CD8-positive, alpha-beta memory T cell (primary cell): ENCODE measurements around the gene AASDHPPT. TPM values are rescaled to one million over a fixed set of nuclear protein-coding genes. Genes with fewer than 3 reads are reported as not detected.

Experiments
- CTCF ChIA-PET: fragments of 350-600 bp; sonication (Branson Sonifier 250); formaldehyde crosslinking; loops from one replicate; lab custom pipeline; 2021; ENCODE audit warnings: antibody characterized with exemption; lab: Charles Lee
- POLR2A ChIA-PET: fragments of 350-600 bp; sonication (Branson Sonifier 250); formaldehyde crosslinking; loops from one replicate; lab custom pipeline; 2021; ENCODE audit warnings: antibody characterized with exemption; lab: Charles Lee
- DNase-seq, 5 donors: peaks; one replicate each; pipeline versions ENCODE4 v3.0.0 to v3.0.0-alpha.2; 2020 to 2022; ENCODE audit warnings: mixed read lengths in 1 of 5
- H3K27ac ChIP-seq: one replicate; pipeline ENCODE4 v1.7.0; 2013; ENCODE audit warnings: low read depth, mild to moderate bottlenecking, low read length, moderate library complexity
- H3K27me3 ChIP-seq: 2 replicates; pipeline ENCODE4 v1.7.0; 2013; ENCODE audit warnings: low read length, mild to moderate bottlenecking; ENCODE audit not compliant: insufficient read depth, poor library complexity, severe bottlenecking
- H3K36me3 ChIP-seq: 2 replicates; pipeline ENCODE4 v1.7.0; 2013; ENCODE audit warnings: mild to moderate bottlenecking, low read length, moderate library complexity; ENCODE audit not compliant: insufficient read depth
- H3K4me1 ChIP-seq: 2 replicates; pipeline ENCODE4 v1.7.0; 2013; ENCODE audit warnings: mild to moderate bottlenecking, low read length, moderate library complexity; ENCODE audit not compliant: insufficient read depth
- H3K4me3 ChIP-seq: 2 replicates; pipeline ENCODE4 v1.7.0; 2013; ENCODE audit warnings: mild to moderate bottlenecking, low read length
- H3K9me3 ChIP-seq: 2 replicates; pipeline ENCODE4 v1.7.0; 2013; ENCODE audit warnings: mild to moderate bottlenecking, low read length
- H3K27ac Mint-ChIP-seq, 8 donors: one replicate each; pipeline ENCODE4 v1.8.0; 2020 to 2021; ENCODE audit warnings: mixed read lengths in 8 of 8, mild to moderate bottlenecking in 6 of 8, inconsistent platforms in 3 of 8, moderate library complexity in 3 of 8
- H3K27me3 Mint-ChIP-seq, 2 donors: one replicate each; pipeline ENCODE4 v1.8.0; 2020 to 2021; ENCODE audit warnings: mixed read lengths in 2 of 2, mild to moderate bottlenecking in 1 of 2, moderate library complexity in 1 of 2
- H3K36me3 Mint-ChIP-seq, 3 donors: one replicate each; pipeline ENCODE4 v1.8.0; 2020 to 2021; ENCODE audit warnings: mixed read lengths in 3 of 3, inconsistent platforms in 1 of 3, mild to moderate bottlenecking in 1 of 3
- H3K4me1 Mint-ChIP-seq, 3 donors: one replicate each; pipeline ENCODE4 v1.8.0; 2020 to 2021; ENCODE audit warnings: mixed read lengths in 3 of 3, inconsistent platforms in 1 of 3, mild to moderate bottlenecking in 1 of 3
- H3K4me3 Mint-ChIP-seq, 7 donors: one replicate each; pipeline ENCODE4 v1.8.0; 2020 to 2021; ENCODE audit warnings: mixed read lengths in 7 of 7, mild to moderate bottlenecking in 6 of 7, moderate library complexity in 4 of 7, inconsistent platforms in 2 of 7
- H3K9me3 Mint-ChIP-seq, 5 donors: one replicate each; pipeline ENCODE4 v1.8.0; 2020 to 2022; ENCODE audit warnings: mixed read lengths in 5 of 5, mild to moderate bottlenecking in 3 of 5, moderate library complexity in 2 of 5, inconsistent platforms in 1 of 5
- polyA plus RNA-seq: library from polyadenylated mRNA; unstranded; fragments of 300-500 nt; fragmentation: Illumina TruSeq; gene quantifications from one replicate; pipeline ENCODE4 v1.2.3, GENCODE V29; 2021
- total RNA-seq, 2 experiments: library from RNA; stranded (reverse); gene quantifications; one replicate each; pipeline ENCODE4 v1.2.3, GENCODE V29; 2021

Gene AASDHPPT
- total and polyA plus RNA-seq, 3 experiments from 2014 or later = 46.3 to 56.2 (median 51.8) TPM

DNA sequence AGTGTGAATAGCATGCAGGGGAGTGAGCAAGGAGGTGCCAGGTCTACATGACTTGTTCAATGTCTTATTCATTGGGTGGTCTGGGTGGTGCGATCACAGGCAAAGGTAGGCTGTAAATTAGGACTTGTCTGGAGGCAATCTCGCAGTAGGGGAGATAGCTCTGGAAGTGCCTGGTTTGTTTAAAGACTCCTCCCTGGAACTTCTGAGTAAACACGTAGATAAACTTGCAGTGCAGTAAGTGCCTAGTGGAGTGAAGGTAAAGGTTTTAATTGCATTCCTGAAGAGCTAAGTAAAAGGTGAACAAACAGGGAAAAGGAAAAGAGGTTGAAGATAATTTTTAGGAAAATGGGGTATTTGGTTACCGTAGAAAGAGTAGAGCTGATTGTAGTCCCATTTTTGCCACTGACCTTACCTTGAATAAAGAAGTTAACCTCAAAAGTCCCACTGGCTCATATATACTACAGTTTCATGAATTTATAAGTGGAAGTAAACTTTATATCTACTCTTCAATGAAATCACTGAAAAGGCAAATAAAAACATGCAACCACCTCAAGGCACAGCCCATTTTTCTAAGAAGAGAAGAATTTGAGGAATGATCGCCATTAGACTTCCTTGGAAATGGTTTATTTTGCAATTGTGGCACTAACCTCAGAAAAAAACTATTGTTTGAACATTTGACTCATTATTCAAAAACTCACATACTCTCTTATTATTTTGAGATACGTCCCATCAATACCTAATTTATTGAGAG is 44.3 kb downstream of the AASDHPPT start:
- Histone ChIP-seq H3K9me3 (no peaks in the 10 kb centered on the region), H3K36me3 (no peaks in the 10 kb centered on the region), H3K27ac (no peak overlapping the region), H3K27me3 (no peaks in the 10 kb centered on the region), H3K4me3 (no peak overlapping the region), H3K4me1 (no peaks in the 10 kb centered on the region)
- H3K4me3 Mint-ChIP-seq = no peak overlapping the region
- ChIA-PET CTCF (no interaction called here), POLR2A (no interaction called here)
- H3K9me3 Mint-ChIP-seq = peaks cover 0 to 1% (median 0%) of the 10 kb centered on the region in 5 donors
- H3K27me3 Mint-ChIP-seq = peaks cover 0 to 32% of the 10 kb centered on the region in 2 donors
- no peaks in the 10 kb centered on the region for H3K36me3 Mint-ChIP-seq
- DNase-seq = no peak
- no peak overlapping the region for H3K27ac Mint-ChIP-seq
- no peaks in the 10 kb centered on the region for H3K4me1 Mint-ChIP-seq

DNA sequence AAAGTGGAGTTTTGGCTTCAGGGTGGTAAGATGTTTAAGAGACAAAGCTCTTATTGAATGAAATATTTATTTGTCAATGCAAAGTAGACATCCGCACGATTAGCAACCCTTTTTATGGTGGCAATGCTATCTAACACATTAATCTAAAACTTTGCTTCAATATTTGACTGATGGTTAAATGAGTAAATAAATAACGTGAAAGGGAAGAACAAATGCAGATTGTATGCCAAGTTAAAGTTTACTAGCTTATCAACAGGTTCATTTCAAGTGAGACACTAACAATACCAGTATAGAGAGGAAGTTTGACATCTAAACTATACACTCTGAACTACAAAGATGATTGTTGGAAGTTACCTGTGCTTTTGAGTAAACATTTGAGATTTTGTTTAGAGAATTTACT is 50.1 kb downstream of the AASDHPPT start:
- Histone ChIP-seq H3K4me3 (no peak overlapping the region), H3K27me3 (no peaks in the 10 kb centered on the region), H3K36me3 (no peaks in the 10 kb centered on the region), H3K9me3 (no peaks in the 10 kb centered on the region), H3K4me1 (no peaks in the 10 kb centered on the region), H3K27ac (no peak overlapping the region)
- DNase-seq = no peak
- H3K9me3 Mint-ChIP-seq = peaks cover 0 to 1% (median 0%) of the 10 kb centered on the region in 5 donors
- H3K4me3 Mint-ChIP-seq = no peak overlapping the region
- no peaks in the 10 kb centered on the region for H3K36me3 Mint-ChIP-seq
- no peak overlapping the region for H3K27ac Mint-ChIP-seq
- no peaks in the 10 kb centered on the region for H3K4me1 Mint-ChIP-seq
- H3K27me3 Mint-ChIP-seq = peaks cover 1 to 32% of the 10 kb centered on the region in 2 donors
- POLR2A ChIA-PET = no interaction called here
- CTCF ChIA-PET = no interaction called here

DNA sequence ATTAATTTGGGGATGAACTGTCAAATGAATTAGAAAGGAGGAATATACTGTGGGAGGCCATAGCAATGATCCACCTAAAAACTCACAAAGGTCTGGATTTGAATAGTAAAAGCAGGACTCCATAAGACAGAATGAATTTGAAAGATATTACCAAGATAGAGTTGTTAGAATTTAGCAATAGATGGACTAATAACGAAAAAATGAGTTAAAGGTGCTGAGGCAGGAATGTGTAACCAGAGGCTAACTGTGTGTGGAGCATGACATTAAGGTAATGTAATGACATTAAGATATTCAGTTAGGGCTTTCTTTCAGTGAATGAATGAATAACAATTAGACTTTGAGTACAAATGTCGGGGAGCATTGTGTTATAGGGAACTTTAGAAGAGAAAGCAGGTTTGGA is 51.3 kb downstream of the AASDHPPT start:
- DNase-seq = no peak
- no peaks in the 10 kb centered on the region for H3K4me1 ChIP-seq
- no peaks in the 10 kb centered on the region for H3K27me3 ChIP-seq
- Mint-ChIP-seq H3K27ac (no peak overlapping the region), H3K4me1 (no peaks in the 10 kb centered on the region), H3K36me3 (no peaks in the 10 kb centered on the region), H3K4me3 (no peak overlapping the region), H3K27me3 (peaks cover 1 to 36% of the 10 kb centered on the region in 2 donors), H3K9me3 (peaks cover 0 to 1% (median 0%) of the 10 kb centered on the region in 5 donors)
- ChIA-PET CTCF (no interaction called here), POLR2A (no interaction called here)
- no peak overlapping the region for H3K4me3 ChIP-seq
- H3K36me3 ChIP-seq = no peaks in the 10 kb centered on the region
- no peaks in the 10 kb centered on the region for H3K9me3 ChIP-seq
- H3K27ac ChIP-seq = no peak overlapping the region

DNA sequence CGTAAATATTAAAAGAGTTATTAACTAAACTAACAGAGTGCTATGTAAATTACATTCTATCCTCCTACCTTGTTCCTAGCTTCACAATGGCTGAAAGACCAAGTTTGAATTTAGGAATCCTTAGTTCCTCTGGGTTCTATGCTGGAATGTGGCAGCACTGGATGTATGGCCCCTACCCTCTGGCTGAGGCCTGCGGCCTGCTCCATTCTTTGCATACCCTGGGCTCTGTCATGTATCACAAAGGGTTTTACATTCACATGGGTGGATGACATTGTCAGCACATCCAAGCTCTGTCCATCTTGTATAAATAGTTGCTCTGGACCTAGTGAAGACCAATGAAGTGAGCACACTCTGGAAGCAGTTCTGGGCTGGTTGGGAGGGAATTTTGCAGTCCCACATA is 54.5 kb downstream of the AASDHPPT start:
- Histone ChIP-seq H3K27ac (no peak overlapping the region), H3K9me3 (no peaks in the 10 kb centered on the region), H3K4me3 (no peak overlapping the region), H3K27me3 (no peaks in the 10 kb centered on the region), H3K4me1 (no peaks in the 10 kb centered on the region), H3K36me3 (no peaks in the 10 kb centered on the region)
- no peak overlapping the region for H3K4me3 Mint-ChIP-seq
- ChIA-PET CTCF (no interaction called here), POLR2A (no interaction called here)
- no peak overlapping the region for H3K27ac Mint-ChIP-seq
- H3K27me3 Mint-ChIP-seq = peaks cover 3 to 42% of the 10 kb centered on the region in 2 donors
- no peaks in the 10 kb centered on the region for H3K9me3 Mint-ChIP-seq
- H3K36me3 Mint-ChIP-seq = no peaks in the 10 kb centered on the region
- no peak for DNase-seq
- no peaks in the 10 kb centered on the region for H3K4me1 Mint-ChIP-seq

DNA sequence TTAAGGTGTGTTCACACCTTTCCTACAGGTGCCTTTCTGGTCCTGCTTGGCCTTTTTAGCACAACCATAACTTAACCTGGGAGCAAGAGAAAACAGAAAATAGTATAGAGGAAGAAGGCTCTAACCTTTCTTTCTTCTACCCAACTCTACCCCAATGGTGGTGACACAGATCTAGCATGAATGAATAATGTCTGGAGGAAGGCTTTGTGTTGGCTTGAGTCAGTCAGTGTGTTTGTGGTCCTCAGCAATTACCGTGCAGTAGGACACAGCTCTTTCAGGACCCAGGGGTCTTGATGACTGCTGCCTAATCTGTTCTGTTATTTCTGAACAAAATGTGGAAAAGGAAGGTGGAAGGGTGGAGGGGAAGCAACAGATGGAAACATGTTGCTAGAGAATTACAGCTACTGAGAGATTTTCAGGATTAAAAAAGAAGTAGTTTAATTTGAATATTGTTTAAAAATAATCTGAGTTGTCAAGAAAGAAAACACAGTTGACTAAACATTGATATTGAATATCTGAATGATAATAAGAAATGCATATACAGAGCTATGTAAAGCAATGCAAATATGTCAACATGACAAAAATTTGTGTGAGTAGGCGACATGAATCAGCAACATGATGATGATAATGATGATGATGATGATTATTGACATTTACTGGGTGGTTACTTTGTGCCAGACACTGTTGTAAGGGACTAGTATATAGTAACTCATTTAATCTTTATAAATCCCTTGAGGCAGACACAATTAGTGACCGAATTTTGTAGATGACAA is 55.3 kb downstream of the AASDHPPT start:
- H3K27me3 Mint-ChIP-seq = peaks cover 3 to 45% of the 10 kb centered on the region in 2 donors

DNA sequence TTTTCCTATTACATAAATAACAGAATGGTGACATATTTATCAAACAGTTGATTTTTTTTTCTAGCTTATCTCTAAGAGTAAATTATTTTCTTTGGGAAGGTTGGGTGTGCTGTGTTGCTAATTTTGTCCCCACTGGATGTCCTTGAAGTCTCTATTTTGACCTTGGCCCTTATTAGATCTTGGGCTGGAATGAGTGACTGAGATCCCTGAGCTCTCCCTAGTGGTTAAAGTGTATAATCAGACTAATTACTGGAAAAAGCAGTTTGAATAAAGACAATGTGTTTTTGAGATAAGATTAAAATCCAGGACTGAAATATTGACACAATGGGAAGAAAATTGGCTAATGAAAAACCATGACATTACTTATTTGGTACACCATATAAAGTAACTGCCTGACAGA is 56.1 kb downstream of the AASDHPPT start:
- no peaks in the 10 kb centered on the region for H3K4me1 Mint-ChIP-seq
- H3K36me3 Mint-ChIP-seq = no peaks in the 10 kb centered on the region
- Histone ChIP-seq H3K4me3 (no peak overlapping the region), H3K9me3 (no peaks in the 10 kb centered on the region), H3K36me3 (no peaks in the 10 kb centered on the region), H3K27me3 (no peaks in the 10 kb centered on the region), H3K4me1 (no peaks in the 10 kb centered on the region), H3K27ac (no peak overlapping the region)
- peaks cover 2 to 42% of the 10 kb centered on the region in 2 donors for H3K27me3 Mint-ChIP-seq
- ChIA-PET CTCF (no interaction called here), POLR2A (no interaction called here)
- H3K4me3 Mint-ChIP-seq = no peak overlapping the region
- DNase-seq = no peak
- H3K9me3 Mint-ChIP-seq = peaks cover 0 to 4% (median 0%) of the 10 kb centered on the region in 5 donors
- H3K27ac Mint-ChIP-seq = no peak overlapping the region

More for the DNA sequence above, 55.3 kb downstream of the AASDHPPT start:
- no peak overlapping the region for H3K27ac Mint-ChIP-seq
- ChIA-PET CTCF (no interaction called here), POLR2A (no interaction called here)
- H3K9me3 Mint-ChIP-seq = no peaks in the 10 kb centered on the region
- Histone ChIP-seq H3K27me3 (no peaks in the 10 kb centered on the region), H3K9me3 (no peaks in the 10 kb centered on the region), H3K36me3 (no peaks in the 10 kb centered on the region), H3K27ac (no peak overlapping the region), H3K4me1 (no peaks in the 10 kb centered on the region), H3K4me3 (no peak overlapping the region)
- no peak for DNase-seq
- no peaks in the 10 kb centered on the region for H3K36me3 Mint-ChIP-seq
- no peak overlapping the region for H3K4me3 Mint-ChIP-seq
- no peaks in the 10 kb centered on the region for H3K4me1 Mint-ChIP-seq

DNA sequence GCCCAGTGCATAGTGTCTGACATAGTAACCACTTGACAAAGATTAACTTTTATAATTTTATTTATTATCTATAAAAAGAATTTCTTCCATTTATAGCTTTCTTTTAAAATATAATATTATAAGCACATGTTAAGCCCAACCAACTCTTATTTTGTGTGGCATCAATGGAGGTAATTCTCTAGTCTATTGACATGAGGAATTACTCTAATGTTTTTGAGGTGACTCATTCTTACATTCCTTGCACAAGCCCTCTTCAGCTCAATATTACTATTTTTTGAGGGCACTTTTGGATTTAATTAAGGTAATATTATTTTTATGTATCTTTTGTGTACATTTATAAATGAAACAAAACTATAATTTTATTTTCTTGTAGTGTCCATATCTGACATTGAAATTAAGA is 59.6 kb downstream of the AASDHPPT start:
- Histone ChIP-seq H3K4me1 (no peaks in the 10 kb centered on the region), H3K27ac (no peak overlapping the region), H3K9me3 (no peaks in the 10 kb centered on the region), H3K4me3 (no peak overlapping the region), H3K36me3 (no peaks in the 10 kb centered on the region), H3K27me3 (no peaks in the 10 kb centered on the region)
- Mint-ChIP-seq H3K27ac (no peak overlapping the region), H3K27me3 (peaks cover 5 to 25% of the 10 kb centered on the region in 2 donors), H3K9me3 (peaks cover 0 to 4% (median 0%) of the 10 kb centered on the region in 5 donors), H3K4me1 (no peaks in the 10 kb centered on the region), H3K36me3 (no peaks in the 10 kb centered on the region), H3K4me3 (no peak overlapping the region)
- CTCF ChIA-PET = no interaction called here
- POLR2A ChIA-PET = no interaction called here
- DNase-seq = no peak

DNA sequence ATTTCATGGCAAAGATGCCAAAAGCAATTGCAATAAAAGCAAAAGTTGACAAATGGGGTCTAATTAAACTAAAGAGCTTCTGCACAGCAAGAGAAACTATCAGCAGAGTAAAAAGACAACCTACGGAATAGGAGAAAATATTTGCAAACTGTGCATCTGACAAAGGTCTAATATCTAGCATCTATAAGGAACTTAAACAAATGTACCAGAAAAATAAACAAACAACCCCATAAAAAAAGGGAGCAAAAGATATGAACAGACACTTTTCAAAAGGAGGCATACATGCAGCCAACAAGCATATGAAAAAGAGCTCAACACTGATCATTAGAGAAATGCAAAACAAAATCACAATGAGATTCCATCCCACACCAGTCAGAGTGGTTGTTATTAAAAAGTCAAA is 60.3 kb downstream of the AASDHPPT start:
- Histone ChIP-seq H3K27ac (no peak overlapping the region), H3K4me3 (no peak overlapping the region), H3K9me3 (no peaks in the 10 kb centered on the region), H3K36me3 (no peaks in the 10 kb centered on the region), H3K27me3 (no peaks in the 10 kb centered on the region), H3K4me1 (no peaks in the 10 kb centered on the region)
- no peak overlapping the region for H3K4me3 Mint-ChIP-seq
- peaks cover 0 to 4% (median 0%) of the 10 kb centered on the region in 5 donors for H3K9me3 Mint-ChIP-seq
- ChIA-PET POLR2A (no interaction called here), CTCF (no interaction called here)
- DNase-seq = no peak
- no peaks in the 10 kb centered on the region for H3K36me3 Mint-ChIP-seq
- no peak overlapping the region for H3K27ac Mint-ChIP-seq
- no peaks in the 10 kb centered on the region for H3K4me1 Mint-ChIP-seq
- H3K27me3 Mint-ChIP-seq = peaks cover 7 to 27% of the 10 kb centered on the region in 2 donors
